Fibroblast of villous mesenchyme (primary cell): Measurements from ENCODE around the gene ATP13A4. TPM values are rescaled to one million over a fixed set of nuclear protein-coding genes. Genes with fewer than 3 reads are reported as not detected.

Source experiments
- DNase-seq: peaks from one replicate; pipeline ENCODE4 v3.0.0-alpha.2; 2010; ENCODE audit warnings: low read depth
- H3K4me3 ChIP-seq: 2 replicates; pipeline ENCODE4 v1.5.1; 2011; ENCODE audit warnings: low read depth, mild to moderate bottlenecking, low read length
- CTCF ChIP-seq: IDR thresholded peaks from 2 replicates; pipeline ENCODE4 v1.5.1; 2012; ENCODE audit warnings: low read depth, mild to moderate bottlenecking, low read length; ENCODE audit not compliant: insufficient read depth
- total RNA-seq: library from RNA; depleted of rRNA; stranded (reverse); fragments of >200 nt; gene quantifications from 2 replicates; pipeline ENCODE4 v1.2.3, GENCODE V29; 2012

ATP13A4 gene
- total RNA-seq, 1 donor = not detected

- H3K4me3 ChIP-seq = no peak overlapping the region
- DNase-seq = no peak
- TF ChIP-seq CTCF = no peak
These were observed 158.0 kb downstream of the ATP13A4 start for GRCh38 chr3:193396451-193397244.

- H3K4me3 ChIP-seq = no peak overlapping the region
- DNase-seq = no peak
- TF ChIP-seq CTCF = no peak
These were observed 162.8 kb downstream of the ATP13A4 start for GRCh38 chr3:193391902-193392301.

- no peak for DNase-seq
- TF ChIP-seq CTCF = no peak
- H3K4me3 ChIP-seq = no peak overlapping the region
These were observed 165.4 kb downstream of the ATP13A4 start for GRCh38 chr3:193389335-193389734.

GRCh38 chr3:193388361-193388760 lies 166.3 kb downstream of the ATP13A4 start:
- H3K4me3 ChIP-seq = no peak overlapping the region
- TF ChIP-seq CTCF = no peak
- no peak for DNase-seq

GRCh38 chr3:193387596-193387995 lies 167.1 kb downstream of the ATP13A4 start:
- no peak overlapping the region for H3K4me3 ChIP-seq
- no peak for TF ChIP-seq CTCF
- DNase-seq = no peak

GRCh38 chr3:193378706-193379105 lies 176.0 kb downstream of the ATP13A4 start, which contains the start of gene ATP13A5:
Gene ATP13A5, minus strand, starts transcription at chr3:193378753. Its CDS starts 28 bp downstream, at chr3:193378725.
- no peak for TF ChIP-seq CTCF
- no peak for DNase-seq
- no peak within 1 kb of the TSS for H3K4me3 ChIP-seq
